Ovary (tissue), 3 donors: Measurements from ENCODE around the gene PLEKHH1.

Experiments used
- CTCF ChIP-seq, 3 donors: fragments of 450-650 bp in 2 of 3; fragments of 200-600 bp in 1 of 3; IDR thresholded peaks; one replicate each; pipeline versions ENCODE4 v1.5.1 to v1.8.0; 2016 to 2022; ENCODE audit warnings: antibody characterized with exemption in 3 of 3, mild to moderate bottlenecking in 1 of 3
- EP300 ChIP-seq: sonication (generic); formaldehyde crosslinking; IDR thresholded peaks from one replicate; pipeline ENCODE4 v1.6.1; 2017; ENCODE audit warnings: antibody characterized with exemption
- POLR2A ChIP-seq: fragments of 450-650 bp; IDR thresholded peaks from one replicate; pipeline ENCODE4 v1.6.1; 2017; ENCODE audit warnings: antibody characterized with exemption, mild to moderate bottlenecking, moderate library complexity
- donor health status: DM: no; HTN: no; CAD: no.

GRCh38 chr14:67547224-67547780 is 14.2 kb downstream of the PLEKHH1 start:
- TF ChIP-seq CTCF (IDR thresholded peaks at IDR 0.05), result no peak
- no peak for TF ChIP-seq POLR2A
- no peak for TF ChIP-seq EP300
